T-helper 1 cell (primary cell): ENCODE measurements around the gene RAD51B.
"Not testable (repeated sequence)": the region's sequence is repeated elsewhere in the genome, so short reads cannot be mapped to it uniquely, and the experiment has no call there.

ENCODE experiments used
- DNase-seq, 5 donors: peaks; one replicate each; pipeline ENCODE4 v3.0.0-alpha.2; 2012 to 2020

Gene RAD51B

GRCh38 chr14:68749487-68750475, 930.2 kb downstream of the RAD51B start:
- no peak for DNase-seq

DNA sequence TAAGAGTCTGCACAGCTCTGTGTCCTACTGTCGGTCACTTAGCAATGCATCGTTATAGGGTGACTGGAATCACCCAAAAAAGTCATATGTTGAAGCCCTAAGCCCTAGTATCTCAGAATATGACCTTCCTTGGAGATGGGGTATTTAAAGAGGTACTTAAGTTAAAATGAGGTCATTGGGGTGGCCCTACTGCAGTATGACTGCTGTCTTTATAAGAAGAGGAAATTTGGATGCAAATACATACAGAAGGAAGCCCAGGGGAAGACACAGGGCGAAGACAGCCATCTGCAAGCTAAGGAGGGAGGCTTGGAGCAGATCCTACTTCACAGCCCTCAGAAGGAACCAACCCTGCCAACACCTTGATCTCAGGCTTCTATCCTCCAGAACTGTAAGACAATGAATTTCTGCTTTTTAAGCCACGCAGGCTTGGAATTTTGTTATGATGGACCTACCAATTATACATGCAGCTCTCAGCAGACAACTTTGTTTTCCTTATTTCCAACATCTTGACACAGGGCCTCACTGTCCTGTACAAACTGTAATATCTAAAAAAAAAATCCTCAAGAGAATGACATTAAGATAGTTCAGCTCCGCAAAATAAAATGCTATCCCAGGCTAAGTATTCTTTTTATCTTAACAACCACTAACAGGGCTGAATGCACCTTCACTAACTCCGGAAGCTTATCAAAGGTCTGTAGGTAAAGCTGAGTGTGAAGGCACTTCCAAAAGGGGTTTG, 932.9 kb downstream of the RAD51B start:
- DNase-seq = no peak

GRCh38 chr14:68753690-68754089, 934.1 kb downstream of the RAD51B start:
- DNase-seq = no peak

DNA sequence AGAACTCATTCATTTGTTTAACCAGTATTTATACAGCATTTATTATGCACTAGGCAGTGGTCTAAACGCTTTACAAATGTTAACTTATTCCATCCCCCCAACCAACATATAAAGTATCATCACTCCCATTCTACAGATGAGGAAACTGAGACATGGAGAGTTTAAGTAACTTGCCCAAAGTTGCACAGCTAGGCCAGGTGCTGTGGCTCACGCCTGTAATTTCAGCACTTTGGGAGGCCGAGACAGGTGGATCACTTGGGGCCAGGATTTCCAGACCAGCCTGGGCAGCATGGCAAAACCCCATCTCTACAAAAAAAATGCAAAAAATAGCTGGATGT, 935.4 kb downstream of the RAD51B start:
- no peak for DNase-seq

DNA sequence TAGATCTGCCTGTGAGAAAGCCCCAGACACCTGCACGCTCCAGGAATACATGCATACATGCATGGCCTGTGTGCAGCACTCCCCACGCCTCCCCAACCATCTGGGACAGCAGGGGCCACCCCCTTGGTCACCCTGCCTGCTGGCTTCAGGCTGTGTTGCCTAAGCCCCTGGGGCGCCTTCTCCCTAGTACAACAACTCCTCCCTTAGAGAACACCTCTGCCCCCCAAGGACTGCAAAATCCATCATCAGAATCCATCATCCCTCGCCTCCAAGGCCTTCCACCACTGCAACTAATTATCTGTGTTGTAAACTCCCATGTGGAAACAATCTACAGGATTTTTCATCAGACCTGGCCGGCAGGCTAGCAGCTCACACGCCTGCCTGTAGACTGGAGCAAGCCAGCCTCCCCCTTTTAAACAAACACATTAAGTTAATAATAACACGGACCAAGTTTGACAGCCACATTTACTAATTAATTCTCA, 936.5 kb downstream of the RAD51B start:
- no peak for DNase-seq

- no peak for DNase-seq
Measured at GRCh38 chr14:68756734-68757133, 937.2 kb downstream of the RAD51B start.

DNA sequence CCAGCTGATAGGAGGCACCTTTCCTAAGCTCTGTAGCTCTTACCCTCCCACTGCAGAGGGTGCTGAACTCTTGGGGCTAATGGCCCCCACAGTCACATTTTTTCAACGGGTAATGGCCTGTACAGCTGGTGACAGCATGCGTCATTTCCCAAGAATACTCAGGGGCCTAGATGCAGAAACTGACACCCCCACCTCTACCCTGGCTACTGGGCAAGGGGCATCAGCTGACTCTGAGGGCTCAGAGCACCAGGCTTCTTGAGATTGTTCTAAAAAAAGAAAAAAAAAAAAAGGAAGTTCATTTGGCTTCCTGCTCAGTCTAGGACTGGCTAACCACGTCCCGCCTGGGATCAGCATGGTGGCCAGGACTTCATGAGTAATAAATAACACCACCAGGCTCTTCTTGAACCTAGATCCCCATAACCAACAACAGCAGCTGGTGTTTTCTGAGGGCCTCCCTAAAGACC, 938.1 kb downstream of the RAD51B start:
- DNase-seq = no peak

GRCh38 chr14:68758301-68758700, 938.7 kb downstream of the RAD51B start:
- no peak for DNase-seq

DNA sequence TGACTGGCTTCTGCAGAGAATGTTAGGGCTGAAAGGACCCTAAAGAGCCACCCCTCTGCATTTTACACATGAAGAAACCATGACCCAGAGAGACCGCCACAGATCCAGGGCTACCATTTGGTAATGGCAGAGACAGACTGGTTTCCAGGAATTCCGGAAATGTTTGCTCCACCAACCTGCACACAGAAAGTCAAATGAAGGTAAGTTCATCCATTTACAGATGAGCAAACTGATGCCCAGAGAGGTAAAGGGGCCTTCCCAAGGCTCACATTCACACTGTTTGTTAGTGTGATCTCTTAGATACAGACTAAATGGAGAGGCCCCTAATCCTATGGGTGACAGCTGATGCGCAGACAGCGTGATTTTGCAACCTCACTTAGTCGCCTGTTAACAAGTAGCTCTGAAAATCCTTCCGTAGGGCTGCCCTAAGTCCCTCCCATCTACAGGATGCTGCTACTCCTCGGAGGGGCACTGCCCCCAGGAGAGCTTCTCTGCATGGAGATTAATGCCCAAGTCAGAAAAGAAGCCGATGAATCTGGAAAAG, 939.5 kb downstream of the RAD51B start:
- DNase-seq = no peak

DNA sequence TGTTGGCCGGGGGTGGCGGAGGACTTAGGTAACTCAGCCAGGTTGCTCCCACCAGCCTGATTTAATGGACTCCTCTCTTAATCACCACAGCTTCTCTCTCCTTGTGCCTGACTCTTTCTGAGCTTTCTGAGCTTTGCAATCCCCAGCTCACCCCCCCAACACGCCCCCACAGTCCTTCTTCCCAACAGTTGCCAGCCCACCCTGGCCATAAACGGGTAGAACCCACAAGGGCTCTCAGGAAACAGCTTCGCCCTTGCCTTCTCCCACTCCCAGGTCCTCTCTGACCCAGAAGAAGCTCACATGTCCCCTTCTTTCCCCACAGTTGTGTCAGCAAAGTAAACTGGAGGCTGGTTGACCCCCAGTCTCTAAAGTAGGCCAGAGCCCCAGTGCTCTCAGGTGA, 940.4 kb downstream of the RAD51B start:
- no peak for DNase-seq

GRCh38 chr14:68760761-68761160, 941.2 kb downstream of the RAD51B start:
- DNase-seq = no peak

- no peak for DNase-seq
Measured at GRCh38 chr14:68761391-68761790, 941.8 kb downstream of the RAD51B start.

- DNase-seq = no peak
Measured at GRCh38 chr14:68762953-68763764, 943.6 kb downstream of the RAD51B start.

DNA sequence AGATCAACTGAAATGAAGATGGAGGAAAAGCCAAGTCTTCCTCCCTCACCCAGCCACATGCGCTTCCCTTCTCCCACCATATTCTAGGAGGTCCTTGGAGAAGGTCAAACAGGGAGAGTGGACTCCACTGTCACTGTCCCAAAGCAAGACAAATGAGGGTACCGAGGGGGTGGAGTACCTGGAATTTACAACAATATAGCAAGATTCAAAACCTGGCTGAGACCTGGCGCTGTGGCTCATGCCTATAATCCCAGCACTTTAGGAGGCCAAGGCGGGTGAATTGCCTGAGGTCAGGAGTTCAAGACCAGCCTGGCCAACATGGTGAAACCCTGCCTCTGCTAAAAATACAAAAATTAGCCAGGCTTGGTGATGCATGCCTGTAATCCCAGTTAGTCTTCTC, 944.3 kb downstream of the RAD51B start:
- not testable (repeated sequence) for DNase-seq

DNA sequence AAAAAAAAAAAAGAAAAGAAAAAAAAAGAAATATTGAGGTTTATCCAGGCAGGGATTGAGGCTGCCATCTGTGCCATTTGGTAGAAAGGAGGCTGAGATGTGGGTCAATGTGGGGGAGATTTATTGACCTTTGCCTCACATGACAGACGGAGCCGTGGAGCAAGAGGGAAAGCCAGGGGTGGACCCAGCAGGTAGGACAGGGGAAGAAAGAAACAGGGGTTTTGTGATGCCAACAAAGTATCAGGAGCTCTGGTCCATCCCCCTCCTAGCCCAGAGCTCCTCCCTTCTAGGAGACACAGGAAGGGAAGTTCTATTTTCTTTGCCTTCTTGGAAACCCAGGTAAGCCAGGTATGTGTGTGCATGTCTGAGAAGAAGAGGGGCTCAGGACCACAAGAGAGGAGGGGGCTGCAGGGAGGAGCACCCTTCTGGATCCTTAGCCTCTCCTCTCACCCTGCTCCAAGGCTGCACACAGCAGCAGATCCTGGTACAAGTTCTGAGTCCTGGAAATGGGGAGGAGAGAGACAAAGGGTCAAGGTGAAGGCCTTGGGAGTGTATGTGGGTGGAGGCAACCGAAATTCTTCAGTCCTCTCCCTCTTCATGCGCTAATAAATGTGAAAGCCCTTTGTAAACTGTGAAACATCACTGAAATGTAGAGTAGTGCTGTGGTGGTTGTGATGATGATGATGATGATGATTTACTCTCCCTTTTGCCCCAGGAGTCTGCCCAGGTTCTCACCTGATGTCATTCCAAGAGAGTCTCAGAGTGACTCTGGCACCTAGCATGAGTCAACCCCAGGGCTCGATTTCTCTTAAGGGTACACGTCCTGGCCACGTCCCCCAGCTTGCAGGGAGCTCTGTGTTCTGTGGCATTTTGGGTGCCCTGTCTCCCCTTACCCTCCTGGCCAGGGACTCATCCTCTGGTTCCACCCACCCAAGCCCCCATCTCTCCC, 947.0 kb downstream of the RAD51B start:
- DNase-seq = no peak

DNA sequence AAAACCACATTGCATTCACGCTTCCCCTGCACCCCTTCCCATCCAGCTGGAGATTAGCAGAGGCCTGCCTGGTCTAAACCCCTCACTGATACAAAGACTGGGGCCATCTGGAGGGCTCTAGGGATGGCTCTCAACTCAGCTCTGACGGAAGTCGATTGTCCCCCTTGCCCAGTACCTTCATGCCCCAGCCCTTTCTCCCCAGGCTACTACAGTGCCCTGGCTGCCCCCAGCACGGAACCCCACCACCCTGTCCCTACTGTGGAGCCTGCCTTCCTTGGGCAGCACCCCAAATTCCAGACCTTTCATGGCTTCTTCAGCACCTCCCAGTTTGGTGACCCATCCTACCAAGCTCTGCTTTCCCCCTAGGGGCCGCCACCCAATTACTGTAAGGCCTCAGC, 947.7 kb downstream of the RAD51B start:
- no peak for DNase-seq

DNA sequence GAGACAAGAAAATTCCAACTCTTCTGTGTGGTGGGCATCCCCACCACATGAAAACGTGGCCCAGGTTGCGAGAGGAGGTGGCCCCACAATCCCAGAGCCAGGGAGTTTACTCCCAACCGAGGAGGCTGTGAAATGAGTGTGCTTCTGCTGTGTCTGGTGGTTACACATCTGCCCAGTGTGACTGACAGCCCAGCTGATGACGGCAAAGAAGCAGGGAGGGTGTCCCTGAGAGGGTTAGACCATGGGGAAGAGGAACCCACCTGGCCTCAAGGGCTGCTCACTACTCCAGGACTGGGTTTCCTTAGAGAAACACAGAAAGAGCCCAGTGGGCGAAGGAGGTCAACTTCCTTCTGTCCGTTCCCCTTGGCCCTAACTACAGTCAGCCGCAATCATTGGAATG, 948.7 kb downstream of the RAD51B start:
- no peak for DNase-seq

- no peak for DNase-seq
Measured at GRCh38 chr14:68770051-68770450, 950.5 kb downstream of the RAD51B start.

DNA sequence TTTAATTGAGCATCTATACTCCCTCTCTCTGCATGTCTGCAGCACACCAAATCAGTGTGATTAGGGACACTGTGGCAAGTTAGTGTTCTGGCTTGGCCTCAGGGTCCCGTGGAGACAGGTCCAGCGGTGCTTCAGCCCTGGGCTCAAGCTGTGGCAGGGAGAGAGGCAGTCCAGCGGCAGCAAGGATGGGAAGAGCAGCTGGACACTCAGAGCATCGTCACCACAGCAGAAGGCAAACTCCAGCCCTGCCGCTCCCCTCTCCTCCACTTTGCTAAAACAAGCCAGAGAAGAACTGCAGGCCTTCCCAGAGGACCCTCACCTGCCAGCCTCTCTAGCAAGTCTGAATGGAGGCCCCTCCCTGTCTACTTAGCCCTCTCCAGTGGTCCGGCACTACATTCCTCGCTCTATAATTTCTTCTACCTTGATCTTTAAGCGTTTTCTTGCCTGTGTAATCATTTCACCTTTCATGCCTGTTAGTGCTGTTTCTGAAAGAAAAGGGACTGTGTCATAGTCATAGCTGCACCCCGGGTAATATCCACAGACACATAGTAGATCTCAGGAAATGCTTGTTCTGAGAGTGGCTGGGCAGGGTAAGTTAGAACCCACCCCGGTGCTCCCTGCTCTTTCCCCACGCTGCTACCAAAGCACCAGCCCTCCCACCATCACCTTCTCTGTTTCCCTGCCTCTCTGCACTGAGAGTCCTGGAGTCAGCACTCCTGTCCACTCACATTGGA, 951.1 kb downstream of the RAD51B start:
- DNase-seq = no peak

GRCh38 chr14:68771631-68772030, 952.1 kb downstream of the RAD51B start:
- DNase-seq = peak in 1 of 5 donors; percentile 50
